Measurements from ENCODE around the gene CLDN10.

The CLDN10 gene

DNA sequence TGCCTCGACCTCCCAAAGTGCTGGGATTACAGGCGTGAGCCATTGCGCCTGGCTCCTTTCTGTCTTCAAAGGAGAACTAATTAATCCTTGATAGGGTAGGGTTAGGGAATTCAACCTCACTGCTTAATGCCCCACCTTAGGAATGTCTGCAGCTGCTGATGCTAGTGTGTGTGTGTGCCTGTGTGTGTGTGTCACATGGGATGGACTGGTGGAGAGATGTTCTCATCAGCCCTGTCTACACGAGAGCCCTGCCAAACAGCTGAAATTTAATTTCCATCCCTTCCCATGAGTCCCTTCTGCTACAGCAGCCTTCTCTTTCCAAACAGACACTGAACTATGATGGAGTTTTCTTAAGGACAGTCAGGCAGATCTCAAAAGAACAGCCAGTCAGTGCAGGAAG is 46.5 kb upstream of the CLDN10 start:
- no peaks in the 10 kb centered on the region for H3F3A ChIP-seq (ENCODE audit: insufficient read depth, low read length)

GRCh38 chr13:95507991-95508390 is 44.5 kb upstream of the CLDN10 start:
- DNase-seq, result no peak
- H4K20me1 ChIP-seq (ENCODE audit: insufficient read depth, low read length), result no peaks in the 10 kb centered on the region
- no peaks in the 10 kb centered on the region for H3K27me3 ChIP-seq (replicated peaks; ENCODE audit: insufficient read depth, low read length)
- no peaks in the 10 kb centered on the region for H3K9me3 ChIP-seq (replicated peaks; ENCODE audit: insufficient read depth, low read length)
- no peaks in the 10 kb centered on the region for H3F3A ChIP-seq (ENCODE audit: insufficient read depth, low read length)
- no peak overlapping the region for H3K27ac ChIP-seq (ENCODE audit: low read length)
- no peaks in the 10 kb centered on the region for H3K36me3 ChIP-seq (replicated peaks; ENCODE audit: insufficient read depth, low read length)
- H3K9me2 ChIP-seq (replicated peaks; ENCODE audit: insufficient read depth, low read length), result no peaks in the 10 kb centered on the region
- H3K4me1 ChIP-seq (ENCODE audit: low read length), result no peaks in the 10 kb centered on the region
- no peak for TF ChIP-seq CTCF (IDR thresholded peaks at IDR 0.05; ENCODE audit: low read length)
- TF ChIP-seq EZH2 (optimal IDR thresholded peaks at IDR 0.05; ENCODE audit: low read depth, low read length), result no peak
- TF ChIP-seq EZH2phosphoT487 (IDR thresholded peaks at IDR 0.05; ENCODE audit: low read length), result no peak
- H3K79me2 ChIP-seq (ENCODE audit: low read length), result no peaks in the 10 kb centered on the region
- no peak overlapping the region for H3K4me2 ChIP-seq (ENCODE audit: low read depth, low read length)
- no peak overlapping the region for H3K4me3 ChIP-seq (ENCODE audit: low read length)
- no peak overlapping the region for H2AFZ ChIP-seq (ENCODE audit: low read length)
- no peak overlapping the region for H3K9ac ChIP-seq (ENCODE audit: low read length)

More for the DNA sequence above, 46.5 kb upstream of the CLDN10 start:
- no peaks in the 10 kb centered on the region for H3K27me3 ChIP-seq (replicated peaks; ENCODE audit: insufficient read depth, low read length)
- no peak overlapping the region for H3K4me3 ChIP-seq (ENCODE audit: low read length)
- no peak for DNase-seq
- H2AFZ ChIP-seq (ENCODE audit: low read length), result no peak overlapping the region
- H4K20me1 ChIP-seq (ENCODE audit: insufficient read depth, low read length), result no peaks in the 10 kb centered on the region
- no peak overlapping the region for H3K27ac ChIP-seq (ENCODE audit: low read length)
- no peak overlapping the region for H3K9ac ChIP-seq (ENCODE audit: low read length)
- H3K4me2 ChIP-seq (ENCODE audit: low read depth, low read length), result no peak overlapping the region
- H3K36me3 ChIP-seq (replicated peaks; ENCODE audit: insufficient read depth, low read length), result no peaks in the 10 kb centered on the region
- H3K4me1 ChIP-seq (ENCODE audit: low read length), result no peaks in the 10 kb centered on the region
- H3K9me2 ChIP-seq (replicated peaks; ENCODE audit: insufficient read depth, low read length), result no peaks in the 10 kb centered on the region
- no peak for TF ChIP-seq CTCF (IDR thresholded peaks at IDR 0.05; ENCODE audit: low read length)
- no peak for TF ChIP-seq EZH2 (optimal IDR thresholded peaks at IDR 0.05; ENCODE audit: low read depth, low read length)
- TF ChIP-seq EZH2phosphoT487 (IDR thresholded peaks at IDR 0.05; ENCODE audit: low read length), result no peak
- no peaks in the 10 kb centered on the region for H3K9me3 ChIP-seq (replicated peaks; ENCODE audit: insufficient read depth, low read length)
- H3K79me2 ChIP-seq (ENCODE audit: low read length), result no peaks in the 10 kb centered on the region

- no peak overlapping the region for H3K27ac ChIP-seq (ENCODE audit: low read length)
- H3K4me1 ChIP-seq (ENCODE audit: low read length), result no peaks in the 10 kb centered on the region
- H2AFZ ChIP-seq (ENCODE audit: low read length), result no peak overlapping the region
- H3K79me2 ChIP-seq (ENCODE audit: low read length), result no peaks in the 10 kb centered on the region
- H3K9ac ChIP-seq (ENCODE audit: low read length), result no peak overlapping the region
- no peaks in the 10 kb centered on the region for H3K9me3 ChIP-seq (replicated peaks; ENCODE audit: insufficient read depth, low read length)
- no peaks in the 10 kb centered on the region for H3F3A ChIP-seq (ENCODE audit: insufficient read depth, low read length)
- H4K20me1 ChIP-seq (ENCODE audit: insufficient read depth, low read length), result no peaks in the 10 kb centered on the region
- no peak overlapping the region for H3K4me3 ChIP-seq (ENCODE audit: low read length)
- TF ChIP-seq EZH2phosphoT487 (IDR thresholded peaks at IDR 0.05; ENCODE audit: low read length) (no peak), EZH2 (optimal IDR thresholded peaks at IDR 0.05; ENCODE audit: low read depth, low read length) (no peak), CTCF (IDR thresholded peaks at IDR 0.05; ENCODE audit: low read length) (no peak)
- no peaks in the 10 kb centered on the region for H3K36me3 ChIP-seq (replicated peaks; ENCODE audit: insufficient read depth, low read length)
- H3K27me3 ChIP-seq (replicated peaks; ENCODE audit: insufficient read depth, low read length), result no peaks in the 10 kb centered on the region
- no peaks in the 10 kb centered on the region for H3K9me2 ChIP-seq (replicated peaks; ENCODE audit: insufficient read depth, low read length)
- no peak for DNase-seq
- no peak overlapping the region for H3K4me2 ChIP-seq (ENCODE audit: low read depth, low read length)
Measured at GRCh38 chr13:95508996-95509395, 43.5 kb upstream of the CLDN10 start.
